HG03196 (cell line): ENCODE data around the gene CPA1.

Experiments used
- ATAC-seq: cut with Tn5 transposase; IDR thresholded peaks from one replicate; pipeline ENCODE4 v1.9.1; 2021; ENCODE audit not compliant: unreplicated experiment

Gene CPA1

GRCh38 chr7:130353196-130353595, 27.1 kb upstream of the CPA1 start:
- no peak for ATAC-seq

- no peak for ATAC-seq
Measured at GRCh38 chr7:130356121-130356875, 24.0 kb upstream of the CPA1 start.

GRCh38 chr7:130356876-130357611, 23.2 kb upstream of the CPA1 start:
- no peak for ATAC-seq

GRCh38 chr7:130358471-130358870, 21.8 kb upstream of the CPA1 start:
- ATAC-seq = no peak

GRCh38 chr7:130359276-130359857, 20.9 kb upstream of the CPA1 start:
- ATAC-seq = no peak

- ATAC-seq = no peak
Measured at GRCh38 chr7:130360518-130360917, 19.8 kb upstream of the CPA1 start.

- no peak for ATAC-seq
Measured at GRCh38 chr7:130361681-130362080, 18.6 kb upstream of the CPA1 start.

- ATAC-seq = no peak
Measured at GRCh38 chr7:130362251-130362816, 18.0 kb upstream of the CPA1 start.

- ATAC-seq = no peak
Measured at GRCh38 chr7:130363026-130363847, 17.1 kb upstream of the CPA1 start.

- no peak for ATAC-seq
Measured at GRCh38 chr7:130364451-130364850, 15.8 kb upstream of the CPA1 start.

- no peak for ATAC-seq
Measured at GRCh38 chr7:130365088-130365487, 15.2 kb upstream of the CPA1 start.

- no peak for ATAC-seq
Measured at GRCh38 chr7:130365511-130366441, 14.5 kb upstream of the CPA1 start.

GRCh38 chr7:130366564-130366963, 13.7 kb upstream of the CPA1 start:
- ATAC-seq = no peak

GRCh38 chr7:130367088-130367755, 13.1 kb upstream of the CPA1 start:
- ATAC-seq = no peak

GRCh38 chr7:130367836-130368746, 12.2 kb upstream of the CPA1 start:
- ATAC-seq = no peak

GRCh38 chr7:130369110-130369711, 11.1 kb upstream of the CPA1 start:
- no peak for ATAC-seq

- no peak for ATAC-seq
Measured at GRCh38 chr7:130369831-130370550, 10.3 kb upstream of the CPA1 start.
